ENCODE results near the gene MUC4. TPM values are rescaled to one million over a fixed set of nuclear protein-coding genes. Genes with fewer than 3 reads are reported as not detected.

The MUC4 gene
- total RNA-seq, 1 experiment from 2014 or later, result 0.20 TPM

DNA sequence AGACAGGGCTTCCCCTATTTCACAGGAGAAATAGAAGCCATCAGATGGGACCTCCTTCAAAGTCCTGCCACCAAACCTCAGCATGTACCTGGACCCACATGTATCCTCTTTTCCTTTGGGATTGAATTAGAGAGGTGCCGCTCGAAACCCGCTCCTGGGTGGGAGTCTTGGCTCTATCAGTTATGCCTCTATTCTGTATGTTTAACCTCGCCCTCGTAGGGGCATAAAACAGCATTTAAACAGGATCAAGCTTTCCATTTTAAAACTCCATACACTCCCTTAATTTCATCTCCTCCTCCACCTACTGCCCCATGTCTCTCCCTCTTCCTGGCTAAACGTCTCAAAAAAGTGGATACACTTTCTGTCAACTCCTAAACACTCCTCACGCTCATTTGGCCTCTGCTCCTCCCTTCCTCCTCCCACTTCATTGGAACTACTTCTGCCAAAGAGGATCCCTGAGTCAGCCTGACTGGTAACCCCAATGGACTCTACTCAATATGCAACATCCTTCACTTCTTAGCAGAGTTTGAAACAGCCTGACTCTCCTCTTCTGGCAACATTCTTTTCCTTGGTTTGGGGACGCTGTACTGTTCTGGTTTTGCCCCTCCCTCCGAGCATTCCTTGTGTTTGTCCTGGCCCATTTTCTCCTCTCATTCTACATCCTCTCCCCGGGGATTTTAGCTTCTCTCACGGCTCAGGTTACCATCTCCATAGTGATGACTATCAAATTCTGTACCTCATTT lies 114.0 kb downstream of the MUC4 start:
- in situ Hi-C loops (cut with HindIII; ENCODE audit: low sequenced_read_pairs), result no loop called here
- DNase-seq (ENCODE audit: low spot score), result peak; percentile 53

Other genes with a start within 250 kb of the MUC4 start
- gene APOD, start 228.0 kb downstream of the MUC4 start, total RNA-seq (2014; rRNA removed; shearing (Covaris generic)), result 1.3 and 2.9 TPM in 2 replicates
- 1.7 and 4.7 TPM in 2 replicates for gene MUC20, start 91.0 kb downstream of the MUC4 start, total RNA-seq (2014; rRNA removed; shearing (Covaris generic))
- 45.2 and 51.8 TPM in 2 replicates for gene TNK2, start 96.6 kb upstream of the MUC4 start, total RNA-seq (2014; rRNA removed; shearing (Covaris generic))